ENCODE results near the gene CCDC192.

The CCDC192 gene

GRCh38 chr5:127928053-127928452 lies 224.9 kb downstream of the CCDC192 start:
- no peak for DNase-seq

GRCh38 chr5:127930311-127930710 lies 227.1 kb downstream of the CCDC192 start:
- no peak for DNase-seq

- no peak for DNase-seq
Observed at GRCh38 chr5:127931396-127931795, 228.2 kb downstream of the CCDC192 start.

GRCh38 chr5:127933348-127933747 lies 230.2 kb downstream of the CCDC192 start:
- DNase-seq: no peak

GRCh38 chr5:127934791-127935256 lies 231.6 kb downstream of the CCDC192 start:
- no peak for DNase-seq

- no peak for DNase-seq
Observed at GRCh38 chr5:127935398-127935797, 232.2 kb downstream of the CCDC192 start.

- peak; percentile 26 to 30 for DNase-seq
Observed at GRCh38 chr5:127936439-127936972, 233.3 kb downstream of the CCDC192 start.

- DNase-seq: no peak
Observed at GRCh38 chr5:127938746-127939145, 235.6 kb downstream of the CCDC192 start.

- no peak for DNase-seq
Observed at GRCh38 chr5:127940854-127941253, 237.7 kb downstream of the CCDC192 start.

- no peak for DNase-seq
Observed at GRCh38 chr5:127941646-127942045, 238.5 kb downstream of the CCDC192 start.

- no peak for DNase-seq
Observed at GRCh38 chr5:127942246-127943060, 239.3 kb downstream of the CCDC192 start.

- DNase-seq: no peak
Observed at GRCh38 chr5:127943061-127943371, 239.8 kb downstream of the CCDC192 start.

- DNase-seq: no peak
Observed at GRCh38 chr5:127944125-127944524, 240.9 kb downstream of the CCDC192 start.

- no peak for DNase-seq
Observed at GRCh38 chr5:127947941-127948340, 244.8 kb downstream of the CCDC192 start.

- no peak for DNase-seq
Observed at GRCh38 chr5:127950707-127951391, 247.7 kb downstream of the CCDC192 start.

- DNase-seq: no peak
Observed at GRCh38 chr5:127951791-127952190, 248.6 kb downstream of the CCDC192 start.

GRCh38 chr5:127957183-127957582 lies 254.0 kb downstream of the CCDC192 start:
- no peak for DNase-seq

- DNase-seq: no peak
Observed at GRCh38 chr5:127957701-127958239, 254.6 kb downstream of the CCDC192 start.

GRCh38 chr5:127958421-127959011 lies 255.3 kb downstream of the CCDC192 start:
- DNase-seq: no peak

GRCh38 chr5:127959152-127959764 lies 256.1 kb downstream of the CCDC192 start:
- no peak for DNase-seq

- DNase-seq: no peak
Observed at GRCh38 chr5:127960270-127960691, 257.1 kb downstream of the CCDC192 start.

GRCh38 chr5:127961006-127961762 lies 258.0 kb downstream of the CCDC192 start:
- no peak for DNase-seq

All from CD4-positive, alpha-beta T cell treated with Interleukin-1 beta for 1 hour (primary cell).